KOPT-K1 (cell line): Measurements from ENCODE around the gene NFXL1.

Experiments
- H3K27ac ChIP-seq: fragments of 200-600 bp; sonication (generic); 2 replicates; pipeline ENCODE4 v1.5.1; 2016; ENCODE audit warnings: antibody characterized with exemption, mild to moderate bottlenecking, low read depth, low read length; ENCODE audit not compliant: poor library complexity, severe bottlenecking
- H3K36me3 ChIP-seq: fragments of 200-600 bp; sonication (generic); 2 replicates; pipeline ENCODE4 v1.5.1; 2017; ENCODE audit warnings: antibody characterized with exemption, mild to moderate bottlenecking, low read length, moderate library complexity; ENCODE audit not compliant: insufficient read depth
- H3K9me3 ChIP-seq: fragments of 200-600 bp; sonication (generic); 2 replicates; pipeline ENCODE4 v1.5.1; 2017; ENCODE audit warnings: antibody characterized with exemption, low read length, mild to moderate bottlenecking; ENCODE audit not compliant: insufficient read depth, poor library complexity, severe bottlenecking

The NFXL1 gene

DNA sequence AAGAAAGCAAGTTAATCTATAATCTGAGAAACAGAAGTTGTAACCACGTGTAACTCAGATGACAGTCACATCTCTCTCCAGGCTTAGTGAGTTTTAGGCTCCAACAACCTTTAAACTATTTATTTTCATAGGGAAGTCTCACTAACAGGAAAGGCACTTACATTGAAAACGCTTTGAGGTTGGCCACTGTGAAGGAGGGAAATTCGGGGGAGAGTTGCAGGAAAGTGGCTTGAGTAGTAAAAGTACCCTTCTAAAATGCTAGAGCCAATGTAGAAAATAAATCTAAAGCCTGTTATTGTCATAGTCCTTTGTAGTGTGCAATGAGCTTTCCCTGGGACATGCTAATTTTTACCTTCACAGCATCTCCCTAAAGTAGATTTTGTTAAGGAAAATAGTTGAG, 995 bp upstream of the NFXL1 start:
- Histone ChIP-seq H3K9me3 (no peaks in the 10 kb centered on the region), H3K36me3 (peaks cover 17% of the 10 kb centered on the region), H3K27ac (no peak overlapping the region)

DNA sequence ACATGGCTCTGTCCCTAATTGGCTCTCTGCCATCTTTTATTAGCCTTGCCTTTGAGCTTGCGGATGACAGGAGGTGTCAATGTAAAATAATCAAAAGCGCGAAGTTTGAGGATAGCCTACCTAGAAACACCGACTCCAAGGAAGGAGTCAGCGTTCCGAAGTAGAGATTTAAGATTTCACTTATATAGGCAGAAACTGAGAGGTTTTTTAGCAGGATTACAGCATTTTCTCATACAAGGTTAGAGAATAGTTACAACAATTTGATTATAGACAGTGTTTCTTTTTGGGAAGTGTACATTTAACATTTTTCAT, 499 bp upstream of the NFXL1 start:
- H3K9me3 ChIP-seq: no peaks in the 10 kb centered on the region
- H3K36me3 ChIP-seq: peaks cover 22% of the 10 kb centered on the region
- H3K27ac ChIP-seq: peak overlapping the region; percentile 30

DNA sequence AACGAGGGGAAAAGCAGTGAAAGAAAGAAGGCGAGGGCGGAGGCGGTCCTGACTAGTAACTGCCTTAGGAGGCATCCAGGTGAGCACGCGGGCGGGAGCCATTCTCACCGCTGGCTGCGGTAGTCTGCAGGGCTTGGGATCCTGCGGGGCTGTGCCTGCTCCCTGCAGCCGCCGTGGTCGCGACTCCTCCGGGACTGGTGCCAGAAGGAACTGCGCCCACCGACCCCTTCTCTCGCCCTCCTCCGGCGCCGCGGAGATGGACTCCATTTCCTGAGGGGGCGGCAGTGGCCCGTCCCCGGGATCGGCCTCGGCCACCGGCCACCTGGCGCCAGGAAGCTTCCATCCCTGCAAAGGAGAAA, 543 bp downstream of the NFXL1 start:
- H3K36me3 ChIP-seq: peaks cover 26% of the 10 kb centered on the region
- H3K9me3 ChIP-seq: no peaks in the 10 kb centered on the region
- peak overlapping the region; percentile 77 for H3K27ac ChIP-seq

DNA sequence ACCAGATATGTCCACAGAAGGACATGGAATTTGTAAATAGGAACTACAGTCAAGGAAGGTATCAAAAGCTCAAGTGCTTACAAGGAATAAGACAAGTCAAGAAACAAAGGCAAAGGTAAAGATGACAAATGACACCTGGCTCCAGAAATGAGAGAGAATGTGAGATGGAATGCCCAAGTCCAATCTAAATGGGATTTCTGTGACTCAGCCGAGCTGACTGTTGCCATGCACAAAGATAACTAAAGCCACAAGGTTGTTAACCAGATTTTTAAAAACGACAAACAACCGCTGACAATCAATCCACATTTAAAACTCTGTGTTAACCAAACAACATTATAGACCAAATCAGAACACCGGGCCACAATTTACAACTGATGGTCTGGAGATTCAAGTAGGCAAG, 1.1 kb downstream of the NFXL1 start:
- peaks cover 28% of the 10 kb centered on the region for H3K36me3 ChIP-seq
- H3K9me3 ChIP-seq: no peaks in the 10 kb centered on the region
- peak overlapping the region; percentile 77 for H3K27ac ChIP-seq

DNA sequence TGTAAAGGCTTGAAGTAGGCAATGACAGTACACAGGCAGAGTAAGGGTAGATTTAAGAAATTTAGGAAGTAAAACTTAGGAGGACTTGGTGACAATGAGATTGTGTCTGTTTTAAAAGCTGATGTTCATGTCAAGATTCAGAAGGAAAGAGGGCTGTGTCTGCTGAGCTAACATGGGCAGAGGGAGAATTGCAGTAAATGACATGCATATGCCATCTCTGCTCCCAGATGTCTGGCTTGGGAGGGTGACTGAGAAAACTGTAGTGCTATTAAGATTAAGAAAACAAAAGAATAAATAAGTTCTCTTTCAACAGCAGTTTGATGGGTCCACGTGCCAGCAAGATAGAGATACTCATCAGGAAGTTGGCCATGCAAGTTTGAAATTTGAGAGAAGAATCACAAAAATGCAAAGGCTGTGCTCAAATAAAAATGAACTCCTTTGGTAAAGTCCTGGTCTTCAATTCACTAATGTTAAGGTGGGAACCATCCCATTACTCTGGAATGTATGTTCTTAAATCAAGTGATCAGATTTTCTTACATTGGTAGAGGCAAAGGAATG, 7.2 kb downstream of the NFXL1 start:
- Histone ChIP-seq H3K36me3 (peaks cover 80% of the 10 kb centered on the region), H3K27ac (no peak overlapping the region), H3K9me3 (no peaks in the 10 kb centered on the region)

DNA sequence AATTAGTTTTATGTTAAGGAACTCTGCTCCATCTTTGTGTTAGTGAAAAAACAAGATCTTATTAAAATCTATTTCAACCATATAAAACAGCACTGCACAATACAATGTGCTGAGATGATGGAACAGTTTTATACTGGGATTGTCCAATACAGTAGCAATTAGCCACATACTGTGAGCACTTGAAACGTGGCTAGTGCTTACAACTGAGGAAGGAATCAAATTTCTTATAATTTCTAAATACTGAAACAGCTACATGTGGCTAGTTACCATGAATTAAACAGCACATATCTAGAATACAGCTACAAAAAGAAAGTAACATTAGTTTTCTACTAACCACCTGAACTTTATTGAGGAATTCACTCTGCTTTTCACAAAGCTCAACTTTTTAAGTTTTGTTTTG, 14.7 kb downstream of the NFXL1 start:
- no peak overlapping the region for H3K27ac ChIP-seq
- H3K36me3 ChIP-seq: peaks cover 92% of the 10 kb centered on the region
- H3K9me3 ChIP-seq: no peaks in the 10 kb centered on the region

DNA sequence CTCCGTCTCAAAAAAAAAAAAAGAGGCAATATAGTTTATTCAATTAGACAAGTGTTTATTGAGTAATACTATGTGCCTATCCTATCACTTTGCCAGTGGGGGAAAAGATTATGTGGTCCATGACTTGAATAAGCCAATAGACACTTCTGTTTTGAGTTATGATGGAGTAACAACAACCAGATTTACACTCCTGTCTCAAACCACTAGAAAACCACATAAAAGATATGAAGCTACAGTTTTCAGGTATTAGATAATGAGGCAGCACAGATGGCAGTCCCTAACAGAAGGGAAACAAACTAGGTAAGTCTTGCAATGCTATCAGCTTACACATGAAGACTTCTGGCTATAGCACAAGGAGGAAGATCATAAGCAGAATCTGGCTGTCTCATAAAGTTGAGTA, 22.5 kb downstream of the NFXL1 start:
- peaks cover 94% of the 10 kb centered on the region for H3K36me3 ChIP-seq
- H3K9me3 ChIP-seq: no peaks in the 10 kb centered on the region
- no peak overlapping the region for H3K27ac ChIP-seq

DNA sequence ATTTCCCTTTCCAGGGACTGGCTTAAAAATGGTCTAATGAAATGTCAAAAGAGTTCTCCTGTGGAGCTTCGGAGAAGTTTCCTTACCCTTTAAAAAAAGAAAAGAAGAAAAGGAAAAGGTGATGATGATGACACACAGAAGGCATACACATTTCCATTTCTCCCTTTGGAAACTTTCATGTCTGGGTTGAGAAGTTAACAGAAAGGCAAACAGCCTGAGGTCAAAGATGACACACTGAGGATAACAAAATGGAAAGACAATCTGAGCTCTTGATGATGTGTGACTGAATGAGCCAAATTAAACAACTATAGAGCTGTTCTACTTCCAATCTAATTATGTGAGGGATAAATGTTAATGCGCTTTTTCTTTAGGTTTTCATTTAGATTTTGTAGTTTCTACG, 32.2 kb downstream of the NFXL1 start:
- no peaks in the 10 kb centered on the region for H3K9me3 ChIP-seq
- H3K36me3 ChIP-seq: peaks cover 89% of the 10 kb centered on the region
- no peak overlapping the region for H3K27ac ChIP-seq

DNA sequence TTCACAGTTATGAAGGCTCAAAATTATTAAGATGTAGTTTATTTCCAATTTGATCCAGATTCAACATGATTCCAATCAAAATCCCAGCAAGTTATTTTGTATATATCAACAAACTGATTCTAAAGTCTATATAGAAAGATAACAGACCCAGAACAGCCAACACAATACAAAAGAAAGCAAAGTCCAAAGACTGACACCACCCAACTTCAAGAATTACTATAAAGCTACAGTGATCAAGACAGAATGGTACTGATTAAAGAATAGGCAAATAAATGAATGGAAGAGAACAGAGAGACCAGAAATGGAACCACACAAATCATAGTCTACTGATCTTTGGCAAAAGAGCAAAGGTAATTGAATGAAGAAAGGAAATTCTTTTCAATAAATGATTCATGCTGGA, 34.9 kb downstream of the NFXL1 start:
- Histone ChIP-seq H3K36me3 (peaks cover 91% of the 10 kb centered on the region), H3K9me3 (no peaks in the 10 kb centered on the region)

DNA sequence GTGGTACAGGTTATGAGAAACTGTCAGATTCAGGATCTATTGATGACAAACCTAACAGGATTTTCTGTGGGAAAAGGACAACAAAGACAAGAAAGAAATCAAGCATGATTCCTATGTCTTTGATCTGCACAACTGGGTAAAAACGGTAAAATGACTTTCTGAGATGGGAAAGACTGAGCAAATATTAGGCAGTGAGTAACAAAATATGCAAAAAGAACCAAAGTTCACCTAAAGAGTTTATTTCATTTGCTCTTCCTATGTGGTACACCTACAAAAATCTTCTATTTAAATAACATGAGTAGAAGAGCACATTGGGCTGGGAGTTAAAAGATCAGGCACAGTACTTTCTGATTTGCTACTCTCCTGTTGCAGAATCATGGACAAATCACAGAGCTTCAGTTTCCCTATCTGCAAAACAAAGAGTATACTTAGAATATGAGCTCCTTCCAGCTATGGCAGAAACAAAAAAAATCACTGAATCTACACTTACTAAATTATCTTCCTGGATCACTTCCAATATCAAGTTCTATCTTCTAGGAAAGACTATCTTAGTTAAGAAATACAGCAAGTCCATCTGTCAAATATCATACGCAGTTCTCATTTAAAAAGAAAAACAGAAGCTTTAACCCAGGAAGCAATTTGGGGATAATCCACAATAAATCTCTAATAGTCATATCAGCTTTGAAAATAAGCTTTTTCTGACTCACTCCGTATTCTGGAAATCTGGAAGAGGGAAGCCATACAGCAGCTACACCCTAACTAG, 37.4 kb downstream of the NFXL1 start:
- H3K27ac ChIP-seq: no peak overlapping the region
- H3K36me3 ChIP-seq: peaks cover 88% of the 10 kb centered on the region
- peaks cover 14% of the 10 kb centered on the region for H3K9me3 ChIP-seq

More for the DNA sequence above, 34.9 kb downstream of the NFXL1 start:
- H3K27ac ChIP-seq: no peak overlapping the region

DNA sequence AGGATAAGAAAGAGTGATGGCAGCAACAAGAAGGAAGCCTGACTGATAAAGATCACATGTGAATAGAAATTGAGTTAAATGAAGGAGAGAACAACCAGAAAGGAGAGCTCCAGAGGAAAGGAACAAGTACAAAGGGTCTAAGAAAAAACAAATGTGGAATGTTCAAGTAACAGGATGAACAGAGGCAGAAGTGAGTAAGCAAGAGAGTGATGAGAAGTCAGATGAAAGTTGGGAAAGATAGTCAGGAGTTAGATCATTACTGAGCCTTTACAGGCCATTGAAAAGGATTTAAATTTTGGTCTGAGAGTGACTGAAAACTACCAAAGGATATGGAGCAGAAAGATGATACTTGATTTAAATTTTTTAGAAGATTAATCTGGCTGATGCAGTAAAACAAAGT, 38.1 kb downstream of the NFXL1 start:
- H3K36me3 ChIP-seq: peaks cover 83% of the 10 kb centered on the region
- no peak overlapping the region for H3K27ac ChIP-seq
- peaks cover 14% of the 10 kb centered on the region for H3K9me3 ChIP-seq

DNA sequence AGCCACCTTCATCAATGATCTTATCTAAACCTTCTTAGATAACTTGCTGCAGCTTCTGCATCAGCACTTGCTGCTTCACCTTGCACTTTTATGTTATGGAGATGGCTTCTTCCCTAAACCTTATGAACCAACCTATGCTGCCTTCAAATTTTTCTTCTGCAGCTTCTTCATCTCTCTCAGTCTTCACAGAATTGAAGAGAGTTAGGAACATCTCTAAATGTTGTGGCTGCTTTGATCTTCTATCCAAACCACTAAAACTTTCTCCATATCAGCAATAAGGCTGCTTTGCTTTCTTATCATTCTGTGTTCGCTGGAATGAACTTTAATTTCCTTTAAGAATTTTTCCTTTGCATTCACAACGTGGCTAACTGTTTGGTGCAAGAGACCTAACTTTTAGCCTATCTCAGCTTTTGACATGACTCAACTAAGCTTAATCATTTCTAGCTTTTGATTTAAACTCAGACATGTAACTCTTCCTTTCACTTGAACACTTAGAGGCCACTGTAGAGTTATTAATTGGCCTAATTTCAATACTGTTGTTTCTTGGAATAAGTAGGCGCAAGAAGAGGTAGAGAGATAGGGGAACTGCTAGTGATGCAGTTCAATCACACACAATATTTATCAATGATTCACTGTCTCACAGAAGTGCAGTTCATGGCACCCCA, 40.4 kb downstream of the NFXL1 start:
- peaks cover 14% of the 10 kb centered on the region for H3K9me3 ChIP-seq
- H3K27ac ChIP-seq: no peak overlapping the region
- H3K36me3 ChIP-seq: peaks cover 82% of the 10 kb centered on the region

DNA sequence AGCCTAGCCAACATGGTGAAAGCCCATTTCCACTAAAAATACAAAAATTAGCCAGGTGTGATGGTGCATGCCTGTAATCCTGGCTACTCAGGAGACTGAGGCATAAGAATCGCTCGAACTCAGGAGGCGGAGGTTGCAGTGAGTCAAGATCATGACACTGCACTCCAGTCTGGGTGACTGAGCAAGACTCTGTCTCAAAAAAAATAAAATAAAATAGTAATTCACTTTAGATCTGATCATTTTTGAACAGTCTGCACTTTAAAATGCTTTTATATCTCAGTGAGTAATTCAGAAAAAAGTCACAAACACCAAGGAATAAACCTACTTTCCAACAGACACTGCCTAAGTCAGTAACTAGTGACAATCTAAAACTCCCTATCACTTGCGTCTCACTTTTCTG, 50.9 kb downstream of the NFXL1 start:
- Histone ChIP-seq H3K27ac (no peak overlapping the region), H3K36me3 (peaks cover 27% of the 10 kb centered on the region), H3K9me3 (no peaks in the 10 kb centered on the region)

DNA sequence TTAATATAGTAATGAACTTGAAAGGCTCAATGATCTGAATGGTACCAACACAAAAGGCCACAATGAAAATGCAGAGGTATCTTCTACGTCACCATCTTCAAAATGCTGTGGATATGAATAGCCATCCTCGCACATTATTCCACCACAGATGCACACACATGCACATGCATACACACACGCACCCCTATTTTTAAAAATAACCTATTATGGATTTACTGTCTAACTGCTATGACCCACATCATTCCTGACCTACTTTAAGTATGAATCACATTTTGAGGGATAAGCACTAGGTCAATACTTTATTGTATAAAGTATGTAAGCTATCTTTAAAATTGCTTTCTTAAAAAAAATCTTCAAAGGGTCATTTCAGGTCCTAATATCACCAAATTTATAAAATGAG, 52.1 kb downstream of the NFXL1 start:
- Histone ChIP-seq H3K27ac (no peak overlapping the region), H3K36me3 (peaks cover 21% of the 10 kb centered on the region), H3K9me3 (no peaks in the 10 kb centered on the region)

DNA sequence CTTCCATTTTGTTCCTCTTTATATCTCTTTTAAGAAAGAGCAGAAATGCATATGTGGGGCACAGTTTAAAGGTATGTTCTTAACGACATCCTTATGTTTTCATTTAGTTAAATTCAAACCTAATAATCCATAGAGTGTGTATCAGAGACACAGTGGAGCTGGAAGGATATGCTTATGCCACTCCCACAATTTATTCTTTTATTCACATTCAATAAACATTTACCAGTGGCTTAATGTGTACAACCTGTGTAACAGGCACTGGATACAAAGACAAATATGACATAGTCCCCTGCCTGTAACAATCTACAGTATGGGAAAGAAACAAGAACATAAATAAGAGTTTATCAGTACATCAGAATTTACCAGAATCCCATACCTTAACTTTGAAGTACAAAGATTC, 54.1 kb downstream of the NFXL1 start:
- Histone ChIP-seq H3K27ac (no peak overlapping the region), H3K36me3 (peaks cover 15% of the 10 kb centered on the region), H3K9me3 (no peaks in the 10 kb centered on the region)

DNA sequence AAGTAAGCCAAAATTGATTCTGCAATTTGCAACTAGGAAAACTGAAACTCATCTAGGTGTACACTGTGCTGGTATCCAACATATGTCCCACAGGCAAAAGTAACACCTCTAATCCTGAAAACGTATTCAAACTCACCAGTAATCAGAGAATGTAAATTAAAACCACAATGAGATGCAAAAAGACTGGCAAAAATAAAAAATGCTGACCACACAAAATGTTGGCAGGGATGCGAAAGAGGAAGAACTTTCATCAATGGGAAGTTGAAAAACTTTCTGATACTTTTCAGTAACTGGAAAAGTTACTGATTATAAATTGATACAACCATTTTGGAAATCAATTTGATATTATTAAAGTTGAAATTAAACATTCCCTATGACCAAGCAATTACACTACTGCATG, 56.4 kb downstream of the NFXL1 start:
- peaks cover 25% of the 10 kb centered on the region for H3K36me3 ChIP-seq
- no peaks in the 10 kb centered on the region for H3K9me3 ChIP-seq
- no peak overlapping the region for H3K27ac ChIP-seq
